GM19324 (cell line): ENCODE data around the gene SKAP2.

Experiments
- ATAC-seq: cut with Tn5 transposase; IDR thresholded peaks from one replicate; pipeline ENCODE4 v1.9.1; 2021; ENCODE audit warnings: mild to moderate bottlenecking, moderate library complexity; ENCODE audit not compliant: unreplicated experiment, low FRiP score

SKAP2 gene

DNA sequence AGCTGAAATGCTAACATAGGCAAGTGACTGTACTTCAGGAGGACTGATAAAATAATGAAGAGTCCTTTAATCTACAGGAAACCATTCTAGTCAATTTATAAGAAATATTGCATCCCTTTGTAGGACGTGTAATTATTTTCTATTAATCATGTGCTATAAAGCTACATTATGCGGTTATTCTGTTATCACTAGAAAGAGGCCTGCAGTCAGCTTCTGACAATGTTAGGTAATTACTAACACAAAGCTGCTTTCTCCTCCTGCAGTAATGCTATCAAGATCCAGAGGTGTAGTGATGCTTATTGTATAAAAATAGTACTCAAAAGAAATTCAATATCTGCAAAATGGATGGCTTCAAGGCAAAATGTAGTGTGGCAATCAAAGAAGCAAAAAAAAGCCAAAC, 191.1 kb downstream of the SKAP2 start:
- ATAC-seq = no peak

DNA sequence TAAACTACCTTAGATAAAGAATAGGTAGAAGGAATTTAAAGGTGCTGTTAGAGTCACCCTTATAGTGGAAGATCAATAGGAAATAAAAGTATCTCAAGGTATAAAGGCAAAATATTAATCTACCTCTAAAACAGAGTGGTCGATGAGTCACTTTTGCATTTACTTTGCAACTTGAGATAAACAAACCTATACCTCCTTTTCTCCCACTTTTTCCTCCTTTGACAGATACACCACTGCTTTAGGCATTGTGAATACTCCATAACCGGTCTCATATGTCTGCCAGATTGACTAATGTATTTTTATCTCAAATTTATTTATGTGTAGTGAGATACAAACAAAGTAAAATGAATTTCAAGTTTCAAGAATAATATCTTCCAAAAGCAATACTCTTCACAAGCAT, 193.5 kb downstream of the SKAP2 start:
- ATAC-seq = no peak

DNA sequence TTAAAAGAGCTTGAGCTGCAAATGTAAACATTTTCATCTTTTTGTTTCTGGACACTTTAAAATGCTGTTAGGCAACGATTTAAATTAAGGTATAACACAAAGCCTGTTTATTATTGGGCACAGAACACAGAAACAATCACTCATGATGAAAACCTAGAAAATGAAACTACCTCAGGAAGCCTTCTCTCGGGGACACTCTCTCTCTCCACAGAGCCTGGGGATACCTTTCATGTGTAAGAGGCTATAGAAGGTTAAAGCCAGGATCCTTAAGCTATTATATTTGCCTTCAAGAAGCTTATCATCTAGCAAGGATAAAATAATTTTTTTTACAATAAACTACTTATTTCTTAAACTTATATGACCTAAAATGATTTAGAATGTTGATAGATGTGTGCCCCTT, 194.1 kb downstream of the SKAP2 start:
- no peak for ATAC-seq

DNA sequence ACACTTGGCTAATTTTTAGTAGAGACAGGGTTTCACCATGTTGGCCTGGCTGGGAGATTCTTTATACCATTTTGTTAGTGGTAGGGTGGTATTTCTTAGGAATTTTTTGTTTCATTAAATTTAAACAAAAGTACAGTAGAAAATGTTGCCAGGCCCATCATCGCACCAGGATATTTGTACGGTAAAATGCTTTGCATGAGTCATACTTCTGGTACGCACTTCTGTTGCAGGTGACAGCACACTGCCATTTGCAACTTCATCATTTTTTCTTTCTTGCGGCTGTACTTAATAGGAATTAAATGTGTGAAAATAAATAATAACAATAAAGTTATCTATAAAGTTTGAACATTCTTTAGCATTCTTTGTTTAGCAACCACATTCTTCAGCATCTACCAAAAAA, 195.6 kb downstream of the SKAP2 start:
- no peak for ATAC-seq

DNA sequence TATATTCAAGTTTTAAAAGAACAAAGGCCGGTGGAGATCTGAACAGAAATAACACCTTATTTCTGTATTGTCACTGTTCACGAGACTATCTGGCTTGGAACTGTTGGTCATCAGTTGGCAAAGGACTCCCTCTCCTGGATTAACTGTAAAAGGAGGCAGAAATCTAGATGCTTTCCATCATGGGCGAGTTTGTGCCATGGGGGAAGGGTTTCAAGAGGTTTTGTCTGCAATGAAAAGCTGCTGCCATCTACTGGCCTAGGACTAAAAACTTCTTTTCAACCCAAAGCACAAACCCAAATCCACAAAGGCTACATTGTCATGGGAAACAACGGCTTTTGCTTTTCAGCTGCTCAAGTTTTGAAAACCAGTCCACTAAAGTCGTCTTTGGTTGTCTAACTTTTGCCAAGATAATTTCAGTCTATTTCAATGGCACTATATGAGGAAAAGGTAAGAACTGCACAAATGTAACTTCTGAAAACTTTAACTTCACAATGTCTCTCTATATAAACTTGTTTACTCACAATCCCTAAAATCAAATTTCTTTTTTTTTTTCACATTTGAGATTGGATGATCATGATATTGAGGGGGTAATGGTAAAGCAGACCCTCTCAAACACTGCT, 196.8 kb downstream of the SKAP2 start:
- no peak for ATAC-seq

DNA sequence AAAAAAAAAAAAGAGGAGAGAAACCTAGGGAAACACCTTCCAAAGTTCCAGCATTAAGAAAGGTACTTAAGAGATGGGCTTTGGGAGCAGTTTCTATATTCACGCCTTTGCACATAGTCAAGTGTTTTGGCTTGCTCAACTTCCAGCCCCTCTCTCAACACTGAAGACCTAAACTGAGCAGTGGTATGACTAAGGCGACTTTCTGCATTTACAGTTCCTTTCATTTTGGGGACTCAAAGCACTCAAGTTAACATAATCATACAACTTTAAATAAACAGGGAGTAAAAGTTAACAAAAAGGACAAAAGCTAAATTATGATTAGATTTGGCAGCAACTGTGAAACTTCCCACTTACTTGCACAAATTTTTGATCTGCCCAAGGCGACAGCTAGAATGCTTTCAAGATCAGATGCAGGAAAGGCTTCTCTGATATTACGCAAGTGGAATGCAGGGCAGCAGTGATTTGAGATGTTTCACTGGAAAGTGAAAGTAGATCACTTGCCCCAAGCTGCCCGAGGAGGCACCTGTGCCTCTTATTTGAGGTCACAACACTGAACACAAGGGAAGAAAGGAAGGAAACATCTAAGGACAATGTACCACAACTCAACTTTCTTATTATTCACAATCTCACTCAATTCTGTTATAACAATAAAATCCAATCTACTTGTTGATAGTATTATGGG, 199.5 kb downstream of the SKAP2 start:
- ATAC-seq = no peak

DNA sequence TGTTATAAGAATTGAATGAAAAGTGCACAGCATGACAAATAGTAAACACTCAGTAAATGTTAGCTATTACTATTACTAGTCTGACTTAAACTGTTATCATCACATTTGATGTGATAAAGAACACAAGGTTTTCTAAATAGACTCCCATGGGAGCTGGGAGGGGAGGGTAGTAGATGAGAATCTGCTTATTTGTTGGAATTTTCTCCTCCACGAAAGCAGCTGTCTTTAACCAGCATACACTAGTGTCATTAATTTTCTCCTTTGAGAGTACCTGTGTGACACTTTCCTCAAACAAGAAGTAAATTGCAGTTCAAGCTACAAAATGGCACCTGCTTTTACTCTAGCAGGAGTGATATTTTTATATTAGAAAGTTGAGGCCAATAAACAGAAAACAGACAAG, 200.1 kb downstream of the SKAP2 start:
- no peak for ATAC-seq

DNA sequence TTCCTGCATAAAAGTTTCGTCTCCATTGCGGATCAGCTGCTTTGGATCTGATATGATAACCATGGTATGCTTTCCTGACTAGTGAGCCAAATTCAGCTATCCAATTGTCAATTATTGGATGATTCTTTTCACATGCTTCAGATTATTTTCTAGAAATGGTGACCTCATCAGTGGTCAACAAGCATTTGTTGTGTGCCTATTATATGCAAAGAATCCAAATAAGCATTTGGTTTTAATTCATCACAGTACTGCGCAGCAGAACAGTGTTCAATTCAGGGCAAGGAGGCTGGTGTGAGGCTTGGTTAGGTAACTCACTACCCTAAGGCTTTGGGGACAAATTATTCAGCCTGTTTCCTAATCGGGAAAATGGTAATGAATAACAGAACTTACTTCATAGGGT, 200.5 kb downstream of the SKAP2 start:
- ATAC-seq = no peak

DNA sequence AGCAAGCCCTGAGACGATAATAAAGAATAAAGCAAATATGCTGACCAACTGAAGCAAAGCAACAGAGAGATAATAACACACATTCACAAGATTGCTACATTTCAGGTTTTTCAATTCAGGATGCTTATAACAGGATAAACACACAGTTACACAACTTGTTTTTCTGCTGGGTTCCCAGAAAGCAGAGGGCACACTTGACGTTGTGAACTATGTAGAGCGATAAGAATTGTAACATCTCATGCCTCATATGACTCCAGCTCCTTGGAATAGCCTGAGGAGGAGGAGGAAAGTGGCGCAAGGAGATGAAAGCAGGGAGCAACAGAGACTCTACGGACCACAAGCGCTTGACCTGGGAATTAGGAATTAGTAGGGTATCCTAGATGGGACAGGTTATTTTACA, 201.7 kb downstream of the SKAP2 start:
- no peak for ATAC-seq

DNA sequence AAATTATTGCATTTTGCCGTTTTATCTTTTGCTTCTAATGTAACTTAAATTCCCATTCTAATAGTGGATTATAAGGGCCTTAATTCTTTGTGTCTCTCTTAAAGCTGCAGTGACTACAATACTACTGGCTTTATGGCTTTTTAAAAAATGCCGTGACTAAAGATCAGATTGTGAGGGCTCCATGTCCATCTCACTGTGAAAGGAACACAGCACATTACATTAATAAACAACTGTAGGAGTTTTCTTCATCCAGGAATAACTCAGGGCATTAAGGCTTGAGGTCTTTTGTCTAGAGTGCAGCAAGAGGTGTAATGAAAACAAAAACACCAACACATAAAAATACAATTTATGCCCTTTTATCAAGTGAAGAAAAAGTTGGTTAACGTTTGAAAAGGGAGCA, 205.3 kb downstream of the SKAP2 start:
- no peak for ATAC-seq

DNA sequence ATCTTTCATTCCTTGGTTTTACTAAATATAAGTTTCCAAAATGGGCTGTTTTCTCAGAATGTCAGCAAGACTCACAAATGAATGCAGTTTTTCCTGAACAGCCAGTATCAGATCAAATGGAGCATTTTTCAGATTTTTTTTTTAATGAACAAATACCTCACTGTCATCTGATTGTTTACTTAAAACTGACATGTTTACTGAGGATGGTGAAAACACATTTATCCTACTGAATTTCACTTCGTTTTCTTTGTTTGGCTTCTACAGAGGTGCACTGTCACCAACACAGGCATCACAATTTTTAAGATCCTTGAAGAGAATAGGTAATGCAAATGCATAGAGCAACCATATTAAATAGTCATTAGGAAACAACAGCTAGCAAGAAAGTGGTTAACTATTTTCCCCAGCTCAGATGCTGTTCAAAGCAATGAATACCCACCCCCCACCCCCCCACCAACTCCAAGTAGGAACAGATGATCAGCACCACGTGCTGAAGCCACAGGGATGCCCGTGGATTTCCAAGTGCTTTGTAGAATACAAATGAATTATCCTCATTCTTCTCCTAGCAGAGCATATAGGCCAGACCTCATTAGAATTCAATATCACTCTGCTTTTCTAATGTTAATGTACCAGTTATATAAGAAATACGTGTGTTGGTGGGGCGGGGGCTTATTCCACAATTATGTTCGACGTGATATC, 205.9 kb downstream of the SKAP2 start:
- no peak for ATAC-seq

DNA sequence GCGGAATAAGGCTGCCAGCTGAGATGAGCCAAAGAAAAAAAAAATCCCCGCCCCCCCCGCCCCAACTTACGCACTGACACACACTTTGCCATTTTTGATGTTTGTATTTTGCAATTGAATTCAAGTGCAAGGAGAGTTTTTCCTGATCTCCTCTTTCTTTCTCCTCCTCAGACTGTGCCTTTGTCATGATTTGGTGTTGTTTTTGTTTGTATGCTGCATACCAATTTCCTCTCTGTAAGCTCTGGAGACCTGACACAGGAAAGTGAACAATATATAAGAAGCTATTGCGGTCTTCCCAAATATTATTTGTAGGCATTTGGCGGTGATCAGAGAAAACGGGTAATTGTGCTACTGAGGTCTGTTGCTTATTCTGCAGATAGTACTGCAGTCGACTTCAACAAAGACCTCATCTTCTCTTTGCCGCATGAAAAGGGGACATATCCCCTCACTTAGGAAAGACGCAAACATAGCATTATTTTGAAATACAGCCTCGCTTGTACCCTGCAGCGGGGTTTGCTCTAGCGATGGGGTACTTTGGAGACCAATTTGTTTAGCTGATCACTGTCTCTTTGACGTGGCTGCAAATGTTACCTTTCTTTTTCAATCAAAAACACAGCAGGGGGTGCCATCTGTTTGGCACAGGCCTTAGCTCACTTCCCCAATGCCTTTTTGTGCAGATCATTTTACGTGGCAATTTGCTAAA, 206.6 kb downstream of the SKAP2 start:
- no peak for ATAC-seq

DNA sequence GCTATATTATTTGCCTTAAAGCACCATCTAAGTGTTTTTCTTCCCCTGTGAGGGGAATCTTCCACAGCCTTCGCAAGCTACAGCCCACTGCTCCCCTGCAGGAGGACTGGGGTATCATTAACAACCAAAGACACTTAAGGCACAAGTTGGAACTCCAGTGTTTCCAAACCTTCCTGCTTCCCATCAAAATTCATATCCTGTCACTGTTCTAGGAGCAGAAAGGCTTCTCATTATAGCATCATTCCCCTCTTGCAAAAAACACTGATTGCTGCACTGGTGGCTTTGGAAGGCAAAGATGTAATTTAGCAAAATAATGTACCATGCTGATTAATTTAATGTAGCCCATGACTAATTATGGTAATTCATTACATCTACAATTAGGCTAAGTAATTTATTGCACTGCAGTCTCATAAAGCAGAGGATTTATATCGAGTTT, 207.2 kb downstream of the SKAP2 start:
- ATAC-seq = no peak

DNA sequence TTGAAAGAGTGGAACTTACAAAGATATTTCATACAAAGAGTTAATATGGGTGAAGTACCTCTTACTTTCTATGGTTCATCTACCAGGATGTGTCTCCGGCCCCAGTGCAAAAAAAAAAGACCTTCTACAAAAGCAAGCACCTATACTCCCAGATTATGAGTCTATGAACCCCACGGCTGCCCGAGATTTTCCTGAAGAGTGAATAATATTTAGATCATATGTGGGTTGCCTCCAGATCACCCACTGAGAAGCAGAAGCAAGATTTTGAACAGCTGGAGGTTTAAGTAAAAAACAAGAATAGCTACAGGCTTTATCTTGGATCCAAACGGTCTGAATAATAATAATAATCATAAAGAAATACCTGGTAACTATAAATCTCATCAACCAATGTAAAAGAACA, 207.7 kb downstream of the SKAP2 start:
- no peak for ATAC-seq

DNA sequence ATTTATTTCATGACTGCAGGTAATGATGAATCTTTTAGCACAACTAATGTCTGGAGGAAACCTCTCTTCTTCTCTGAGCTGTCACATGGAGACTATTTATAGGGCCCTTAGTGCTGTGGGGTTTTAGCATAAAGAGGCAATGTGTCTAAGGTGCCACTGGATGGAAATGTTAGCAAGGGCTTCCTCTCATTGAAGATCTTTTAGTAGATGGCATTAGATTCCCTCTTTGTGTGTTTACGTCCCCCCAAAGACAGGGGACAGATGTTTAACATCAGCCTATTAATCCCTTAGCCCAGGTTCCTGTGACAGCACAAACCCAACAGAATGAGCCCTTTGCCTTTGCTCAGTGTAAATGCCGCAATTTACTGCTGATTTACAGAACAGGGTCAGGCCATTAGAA, 208.6 kb downstream of the SKAP2 start:
- no peak for ATAC-seq

DNA sequence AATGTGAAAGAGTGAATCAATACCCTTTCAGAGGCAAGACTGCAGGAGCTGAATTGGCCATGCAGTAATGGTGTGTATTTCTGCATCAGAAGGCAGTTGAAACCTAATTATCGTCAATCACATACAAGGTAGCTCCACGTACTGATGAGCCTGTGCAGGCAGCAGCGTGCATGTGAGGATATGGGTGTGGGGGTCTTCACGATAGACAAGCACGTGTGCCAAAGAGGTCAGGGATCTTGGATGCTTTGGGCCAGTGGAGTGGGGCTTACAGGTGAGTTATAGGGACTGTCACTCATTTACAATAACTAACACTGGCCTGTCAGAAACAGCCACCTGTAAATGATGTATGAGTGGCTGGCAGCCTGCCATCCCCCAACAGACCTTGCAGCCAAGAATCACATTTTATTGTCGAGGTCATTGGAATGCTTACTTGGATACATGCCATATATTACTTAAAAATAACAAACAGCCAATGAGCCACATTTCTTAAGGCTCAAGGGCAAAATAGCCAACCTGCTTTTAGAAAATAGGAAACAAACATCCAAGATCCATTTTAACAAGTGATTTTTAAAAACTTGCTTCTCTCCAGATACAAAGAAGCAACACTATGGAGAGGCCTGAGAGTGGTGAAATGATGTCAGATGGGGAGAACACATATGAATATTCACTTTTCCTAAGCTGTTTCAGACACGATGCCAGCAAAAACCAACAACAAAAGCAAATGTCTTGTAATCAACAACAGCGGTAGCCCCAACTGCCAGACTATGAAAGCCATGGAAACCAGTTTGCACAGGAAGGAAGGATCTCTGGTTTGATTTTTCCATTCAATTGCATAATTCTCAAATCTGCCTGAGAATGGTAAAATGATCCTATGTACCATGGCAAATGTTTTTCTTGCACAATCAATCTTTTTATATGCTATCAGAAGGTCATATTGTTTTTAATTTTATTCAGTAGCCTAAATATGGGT, 210.7 kb downstream of the SKAP2 start:
- ATAC-seq = no peak

DNA sequence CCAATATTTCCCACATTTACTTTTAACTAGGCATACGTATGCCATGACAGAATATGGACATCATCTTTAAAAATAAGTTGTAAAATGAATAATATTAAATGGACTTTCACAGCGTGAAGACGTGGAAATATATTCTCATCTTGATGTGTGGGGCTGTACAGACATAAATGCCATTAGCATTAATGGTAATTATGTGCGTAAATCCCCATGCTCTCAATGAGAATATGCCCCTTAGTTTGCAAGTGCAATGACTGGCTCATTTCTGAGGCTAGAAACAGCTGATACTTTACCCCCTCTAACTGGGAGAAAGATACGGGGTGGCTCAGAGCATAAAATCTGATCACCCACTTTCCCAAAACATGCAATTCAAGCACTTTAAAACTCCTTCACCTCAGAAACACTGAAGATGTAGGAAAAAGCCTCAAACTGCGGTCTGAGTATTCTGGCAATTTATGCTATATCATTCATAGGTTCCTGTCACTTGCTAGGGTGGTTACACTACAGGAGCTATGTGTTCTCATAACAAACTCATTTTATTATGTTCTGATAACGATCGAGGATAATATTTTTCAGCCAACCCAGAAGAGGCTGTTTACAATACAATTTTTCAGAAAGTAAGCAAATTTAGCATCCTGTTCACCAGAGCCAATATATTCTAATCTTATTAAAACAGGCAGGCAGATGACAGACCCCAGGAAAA, 211.8 kb downstream of the SKAP2 start:
- no peak for ATAC-seq

DNA sequence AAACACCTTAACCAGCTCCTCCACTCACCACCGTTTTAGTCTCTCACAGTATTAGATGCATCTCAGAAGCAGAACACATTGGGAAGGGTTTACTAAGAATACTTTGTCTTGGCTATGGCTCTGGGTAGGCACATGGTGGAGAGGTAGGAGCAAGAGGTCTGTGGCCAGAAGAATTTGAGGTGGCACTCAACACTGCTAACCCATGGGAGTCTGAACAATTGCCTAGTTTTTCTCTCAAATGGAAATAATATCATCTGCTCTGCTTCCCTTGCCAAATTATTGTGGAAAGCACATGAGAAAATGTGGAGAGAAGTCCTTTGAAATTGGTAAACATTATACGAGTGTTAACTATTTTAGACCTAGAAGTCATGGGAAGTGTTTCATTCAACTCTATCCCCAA, 214.3 kb downstream of the SKAP2 start:
- ATAC-seq = no peak

DNA sequence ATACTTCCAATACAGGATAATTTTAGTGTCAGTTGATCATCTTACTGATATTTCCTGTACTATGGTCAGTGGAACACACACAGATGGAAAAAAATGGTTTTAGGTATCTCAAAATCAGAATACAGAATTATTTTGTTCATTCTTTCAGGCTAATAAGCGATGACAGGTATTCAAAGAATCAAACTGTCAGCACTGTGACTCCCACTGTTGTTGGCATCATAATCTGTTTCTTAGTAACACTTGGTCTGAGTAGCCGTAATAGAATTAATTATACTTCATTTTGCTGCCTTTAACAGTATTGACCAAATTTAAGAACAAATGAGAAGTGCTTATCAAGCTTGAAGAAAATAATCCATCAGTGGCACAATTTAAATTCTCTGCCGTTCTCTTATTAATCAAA, 215.0 kb downstream of the SKAP2 start:
- no peak for ATAC-seq

DNA sequence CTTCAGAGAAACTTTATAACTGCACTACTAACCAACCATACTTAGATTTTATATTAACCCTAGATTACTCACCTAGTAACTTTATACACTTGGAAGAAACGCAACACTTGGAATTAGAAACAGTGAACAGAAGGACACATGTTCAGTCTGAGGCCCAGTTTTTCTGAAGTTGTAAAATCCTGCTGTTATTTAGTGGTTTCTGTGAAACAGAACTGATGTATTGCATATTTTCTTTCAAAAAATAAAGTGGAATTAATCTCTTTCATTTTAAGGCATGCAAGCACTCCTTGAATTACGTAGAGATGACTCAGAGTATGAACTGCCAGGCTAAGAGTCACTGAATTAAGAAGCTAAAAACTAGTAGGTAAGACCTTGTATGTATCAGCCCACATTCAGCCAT, 215.8 kb downstream of the SKAP2 start:
- ATAC-seq = no peak
